B cell (primary cell): ENCODE data around the gene CTDNEP1. TPM values are rescaled to one million over a fixed set of nuclear protein-coding genes. Genes with fewer than 3 reads are reported as not detected.
A peak's percentile ranks its signal among the peaks of the same experiment; 100 is the strongest.

ENCODE experiments used
- ATAC-seq: fragments of 200-7000 bp; cut with Tn5 transposase; one replicate; pipeline ENCODE4 v1.10.0; 2021; ENCODE audit warnings: low read depth, mild to moderate bottlenecking, moderate number of reproducible peaks, moderate library complexity
- CTCF ChIA-PET: fragments of 350-600 bp; sonication (Branson Sonifier 250); formaldehyde crosslinking; loops from one replicate; lab custom pipeline; 2021; ENCODE audit warnings: antibody characterized with exemption, inconsistent platforms; lab: Charles Lee
- POLR2A ChIA-PET: fragments of 350-600 bp; sonication (Branson Sonifier 250); formaldehyde crosslinking; loops from one replicate; lab custom pipeline; 2021; ENCODE audit warnings: antibody characterized with exemption; lab: Charles Lee
- DNase-seq: peaks from one replicate; pipeline ENCODE4 v3.0.0; 2013
- H2AFZ ChIP-seq: 2 replicates; pipeline ENCODE4 v1.6.1; 2012; ENCODE audit warnings: mild to moderate bottlenecking, low read depth, low read length; ENCODE audit not compliant: insufficient read depth, poor library complexity, severe bottlenecking
- H3K27ac ChIP-seq, 2 donors: 1 replicate in 1 of 2; 2 replicates in 1 of 2; pipeline ENCODE4 v1.5.1; 2012 to 2013; ENCODE audit warnings: low read length in 2 of 2, mild to moderate bottlenecking in 2 of 2, moderate library complexity in 1 of 2
- H3K27me3 ChIP-seq, 4 experiments: fragments of 200-600 bp in 1 of 4; sonication (generic) in 1 of 4; replicated peaks in 1 of 4; 1 replicate in 2 of 4; 2 replicates in 2 of 4; pipeline versions ENCODE4 v1.6.1 to v1.7.0; 2013 to 2016; ENCODE audit warnings: low read length in 3 of 4, mild to moderate bottlenecking in 2 of 4, mixed read lengths in 1 of 4, moderate library complexity in 1 of 4; ENCODE audit not compliant: insufficient read depth in 4 of 4, control insufficient read depth in 3 of 4; ENCODE audit errors: control extremely low read depth in 1 of 4
- H3K36me3 ChIP-seq, 2 experiments: replicated peaks in 1 of 2; 1 replicate in 1 of 2; 2 replicates in 1 of 2; pipeline versions ENCODE4 v1.6.1 to v1.7.1; 2013; ENCODE audit warnings: low read length in 1 of 2; ENCODE audit not compliant: insufficient read depth in 2 of 2, control insufficient read depth in 1 of 2; ENCODE audit errors: control extremely low read depth in 1 of 2, extremely low read depth in 1 of 2
- H3K4me1 ChIP-seq, 2 donors: fragments of 200-600 bp in 1 of 2; sonication (generic) in 1 of 2; 1 replicate in 1 of 2; 2 replicates in 1 of 2; pipeline versions ENCODE4 v1.5.1 to v1.6.1; 2013 to 2017; ENCODE audit warnings: low read length in 2 of 2; ENCODE audit not compliant: control insufficient read depth in 2 of 2, insufficient read depth in 2 of 2
- H3K4me2 ChIP-seq: replicated peaks from 2 replicates; pipeline ENCODE3; 2012; ENCODE audit warnings: mild to moderate bottlenecking, low read depth, low read length; ENCODE audit not compliant: poor library complexity, severe bottlenecking
- H3K4me3 ChIP-seq, 5 experiments: fragments of 200-600 bp in 1 of 5; sonication (generic) in 1 of 5; 1 replicate in 3 of 5; 2 replicates in 2 of 5; pipeline versions ENCODE4 v1.5.1 to v1.7.0; 2011 to 2016; ENCODE audit warnings: low read length in 4 of 5, mild to moderate bottlenecking in 4 of 5, low read depth in 2 of 5, control low read depth in 1 of 5, moderate library complexity in 1 of 5; ENCODE audit not compliant: insufficient read depth in 1 of 5; ENCODE audit errors: control extremely low read depth in 1 of 5, extremely low read depth in 1 of 5
- H3K79me2 ChIP-seq: fragments of 200-600 bp; sonication (generic); one replicate; pipeline ENCODE4 v1.6.0; 2016; ENCODE audit warnings: low read length; ENCODE audit not compliant: control insufficient read depth, insufficient read depth
- H3K9ac ChIP-seq: fragments of 200-600 bp; sonication (generic); 2 replicates; pipeline ENCODE4 v1.6.1; 2017; ENCODE audit warnings: mild to moderate bottlenecking, low read length, moderate library complexity
- H3K9me3 ChIP-seq, 3 donors: one replicate each; pipeline versions ENCODE4 v1.6.1 to v1.7.1; 2013; ENCODE audit warnings: low read length in 2 of 3; ENCODE audit not compliant: control insufficient read depth in 2 of 3, insufficient read depth in 1 of 3; ENCODE audit errors: control extremely low read depth in 1 of 3
- H4K20me1 ChIP-seq: 2 replicates; pipeline ENCODE4 v1.6.0; 2012; ENCODE audit warnings: mild to moderate bottlenecking, low read length; ENCODE audit not compliant: insufficient read depth, control insufficient read depth, poor library complexity, severe bottlenecking
- H3K27ac Mint-ChIP-seq: one replicate; pipeline ENCODE4 v1.8.0; 2021; ENCODE audit warnings: mixed read lengths
- H3K27me3 Mint-ChIP-seq: one replicate; pipeline ENCODE4 v1.8.0; 2021; ENCODE audit warnings: mixed read lengths
- H3K4me1 Mint-ChIP-seq: one replicate; pipeline ENCODE4 v1.8.0; 2021; ENCODE audit warnings: mixed read lengths
- H3K4me3 Mint-ChIP-seq: one replicate; pipeline ENCODE4 v1.8.0; 2021; ENCODE audit warnings: mixed read lengths
- H3K9me3 Mint-ChIP-seq: one replicate; pipeline ENCODE4 v1.8.0; 2022; ENCODE audit warnings: mixed read lengths; ENCODE audit not compliant: insufficient read depth
- CTCF ChIP-seq: fragments of 200-600 bp; IDR thresholded peaks from one replicate; pipeline ENCODE4 v1.8.0; 2022; ENCODE audit warnings: antibody characterized with exemption, mild to moderate bottlenecking
- EZH2 ChIP-seq: IDR thresholded peaks from 2 replicates; pipeline ENCODE4 v1.6.1; 2012; ENCODE audit warnings: borderline replicate concordance, low read depth, mild to moderate bottlenecking, moderate library complexity, low read length; ENCODE audit not compliant: insufficient read depth, poor library complexity, severe bottlenecking
- WGBS: methylation state at CpG from one replicate; pipeline ENCODE4 v1.1.5; 2013; ENCODE audit warnings: missing lambda C conversion rate; ENCODE audit not compliant: insufficient coverage; 5-methylcytosine and 5-hydroxymethylcytosine counted together
- intact Hi-C: fragments of 100-400 bp; cut with micrococcal nuclease; formaldehyde crosslinking; loops from one replicate; pipeline ENCODE4 v1.10.0; 2022
- polyA plus RNA-seq: library from polyadenylated mRNA; depleted of rRNA; stranded (reverse); fragments of >200 nt; gene quantifications from 2 replicates; pipeline ENCODE4 v1.2.3, GENCODE V29; 2012
- total RNA-seq, 2 donors: library from RNA; stranded (reverse); fragments of 120-200 nt in 1 of 2; gene quantifications; 1 replicate in 1 of 2; 2 replicates in 1 of 2; pipeline versions ENCODE4 v1.2.3 to v1.2.4, GENCODE V29; 2013 to 2022

CTDNEP1 gene
- total and polyA plus RNA-seq, 2 donors (not counting 1 experiment from before 2014, with no cell fraction given): 125 to 162 TPM

- intact Hi-C loops: no loop called here
Observed at GRCh38 chr17:7203391-7203790, 48.1 kb downstream of the CTDNEP1 start.

More at GRCh38 chr17:7203391-7203790, 48.1 kb downstream of the CTDNEP1 start:
- Histone ChIP-seq H3K9me3 (no peaks in the 10 kb centered on the region), H3K4me1 (peaks cover 17 to 25% of the 10 kb centered on the region in 2 donors), H3K79me2 (no peaks in the 10 kb centered on the region), H3K36me3 (no peaks in the 10 kb centered on the region), H3K9ac (no peak overlapping the region), H2AFZ (no peak overlapping the region), H4K20me1 (no peaks in the 10 kb centered on the region), H3K4me2 (no peak overlapping the region), H3K27ac (no peak overlapping the region), H3K4me3 (no peak overlapping the region), H3K27me3 (no peaks in the 10 kb centered on the region)
- Mint-ChIP-seq H3K27me3 (no peaks in the 10 kb centered on the region), H3K9me3 (no peaks in the 10 kb centered on the region), H3K4me3 (peak overlapping the region; percentile 49), H3K4me1 (peaks cover 28% of the 10 kb centered on the region), H3K27ac (peak overlapping the region; percentile 91)
- TF ChIP-seq CTCF (no peak), EZH2 (no peak)
- DNase-seq (no peak), ATAC-seq (no peak)
- ChIA-PET CTCF (interaction anchor here (1.2 kb wide), 1 partner anchor 26 kb away, joined by 3 read pairs; no protein-coding TSS in a partner anchor), POLR2A (no interaction called here)
- WGBS: 97% methylated on average over 13 of the region's 16 CpGs
